ENCODE data around the gene PRPF39.

GRCh38 chr14:45135156-45135555, 51.2 kb downstream of the PRPF39 start:
- TF ChIP-seq, protein P1, sequence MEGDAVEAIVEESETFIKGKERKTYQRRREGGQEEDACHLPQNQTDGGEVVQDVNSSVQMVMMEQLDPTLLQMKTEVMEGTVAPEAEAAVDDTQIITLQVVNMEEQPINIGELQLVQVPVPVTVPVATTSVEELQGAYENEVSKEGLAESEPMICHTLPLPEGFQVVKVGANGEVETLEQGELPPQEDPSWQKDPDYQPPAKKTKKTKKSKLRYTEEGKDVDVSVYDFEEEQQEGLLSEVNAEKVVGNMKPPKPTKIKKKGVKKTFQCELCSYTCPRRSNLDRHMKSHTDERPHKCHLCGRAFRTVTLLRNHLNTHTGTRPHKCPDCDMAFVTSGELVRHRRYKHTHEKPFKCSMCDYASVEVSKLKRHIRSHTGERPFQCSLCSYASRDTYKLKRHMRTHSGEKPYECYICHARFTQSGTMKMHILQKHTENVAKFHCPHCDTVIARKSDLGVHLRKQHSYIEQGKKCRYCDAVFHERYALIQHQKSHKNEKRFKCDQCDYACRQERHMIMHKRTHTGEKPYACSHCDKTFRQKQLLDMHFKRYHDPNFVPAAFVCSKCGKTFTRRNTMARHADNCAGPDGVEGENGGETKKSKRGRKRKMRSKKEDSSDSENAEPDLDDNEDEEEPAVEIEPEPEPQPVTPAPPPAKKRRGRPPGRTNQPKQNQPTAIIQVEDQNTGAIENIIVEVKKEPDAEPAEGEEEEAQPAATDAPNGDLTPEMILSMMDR (IDR thresholded peaks at IDR 0.05) = no peak
- no peak for TF ChIP-seq EP300 (IDR thresholded peaks at IDR 0.05)
- TF ChIP-seq POLR2A (IDR thresholded peaks at IDR 0.05) = no peak
- TF ChIP-seq POLR2AphosphoS5 (IDR thresholded peaks at IDR 0.05) = no peak

Data from gastroesophageal sphincter (tissue), 3 donors.